ENCODE results near the gene GID4.

GID4 gene

GRCh38 chr17:18017958-18018357 is 21.2 kb upstream of the GID4 start:
- no peak for DNase-seq (ENCODE audit: low spot score)

GRCh38 chr17:18018411-18018921 is 20.7 kb upstream of the GID4 start:
- DNase-seq (ENCODE audit: low spot score), result no peak

GRCh38 chr17:18019838-18020154 is 19.4 kb upstream of the GID4 start:
- DNase-seq (ENCODE audit: low spot score), result no peak

GRCh38 chr17:18020971-18021370 is 18.2 kb upstream of the GID4 start:
- no peak for DNase-seq (ENCODE audit: low spot score)

GRCh38 chr17:18021372-18021771 is 17.8 kb upstream of the GID4 start:
- DNase-seq (ENCODE audit: low spot score), result no peak

- DNase-seq (ENCODE audit: low spot score), result peak; percentile 73
Measured at GRCh38 chr17:18025241-18025944, 13.8 kb upstream of the GID4 start.

GRCh38 chr17:18025945-18026776 is 13.0 kb upstream of the GID4 start:
- DNase-seq (ENCODE audit: low spot score), result peak; percentile 73

GRCh38 chr17:18027280-18027679 is 11.9 kb upstream of the GID4 start:
- DNase-seq (ENCODE audit: low spot score), result no peak

GRCh38 chr17:18028114-18028951 is 10.9 kb upstream of the GID4 start:
- DNase-seq (ENCODE audit: low spot score), result no peak

GRCh38 chr17:18028952-18029540 is 10.2 kb upstream of the GID4 start:
- DNase-seq (ENCODE audit: low spot score), result no peak

- DNase-seq (ENCODE audit: low spot score), result no peak
Measured at GRCh38 chr17:18031955-18032354, 7.3 kb upstream of the GID4 start.

- DNase-seq (ENCODE audit: low spot score), result peak; percentile 92
Measured at GRCh38 chr17:18033442-18034099, 5.6 kb upstream of the GID4 start.

GRCh38 chr17:18035704-18036103 is 3.5 kb upstream of the GID4 start:
- DNase-seq (ENCODE audit: low spot score), result no peak

GRCh38 chr17:18037486-18037885 is 1.7 kb upstream of the GID4 start:
- DNase-seq (ENCODE audit: low spot score), result peak; percentile 53

GRCh38 chr17:18038149-18038850 is 908 bp upstream of the GID4 start:
- DNase-seq (ENCODE audit: low spot score), result no peak

- no peak for DNase-seq (ENCODE audit: low spot score)
Measured at GRCh38 chr17:18039535-18040260, 490 bp downstream of the GID4 start.

GRCh38 chr17:18040261-18040858 is 1.2 kb downstream of the GID4 start:
- DNase-seq (ENCODE audit: low spot score), result no peak

- DNase-seq (ENCODE audit: low spot score), result no peak
Measured at GRCh38 chr17:18041776-18042175, 2.6 kb downstream of the GID4 start.

- no peak for DNase-seq (ENCODE audit: low spot score)
Measured at GRCh38 chr17:18042983-18043382, 3.8 kb downstream of the GID4 start.

GRCh38 chr17:18043491-18043890 is 4.3 kb downstream of the GID4 start:
- peak; percentile 43 for DNase-seq (ENCODE audit: low spot score)

Data from pons (tissue), 1 donor.